Measurements from ENCODE around the gene RHBDF1. TPM values are rescaled to one million over a fixed set of nuclear protein-coding genes. Genes with fewer than 3 reads are reported as not detected.
A peak's percentile ranks its signal among the peaks of the same experiment; 100 is the strongest.

Gene RHBDF1
- total and polyA plus RNA-seq, 9 of the 15 experiments (the other 6 are each of a cell fraction or from before 2014, with no cell fraction given): 1.0 to 8.2 (median 4.2) TPM

- H3K27ac ChIP-seq (ENCODE audit: extremely low read depth, low read depth, low read length): no peak overlapping the region
- in situ Hi-C loops (cut with MboI): no loop called here
- H3K4me2 ChIP-seq (ENCODE audit: insufficient read depth, low read length): peak overlapping the region; percentile 76
- BruUV-seq (replicated peaks): TSS peak; percentile 45
- peaks cover 13% of the 10 kb centered on the region for H4K20me1 ChIP-seq (replicated peaks; ENCODE audit: control insufficient read depth, insufficient read depth, low read length)
- H2AFZ ChIP-seq (ENCODE audit: low read depth, low read length): peak overlapping the region; percentile 47; the same call in 1 of the 2 replicates
- no peaks in the 10 kb centered on the region for H3K36me3 ChIP-seq (ENCODE audit: control insufficient read depth, insufficient read depth, low read length)
- ChIA-PET POLR2A (interaction anchor here (0.6 to 4.4 kb wide), 5 partner anchors 11 to 671 kb away, joined by 3 to 18 read pairs (median 5); partner anchors contain the start of genes POLR3K and SNRNP25), CTCF (ENCODE audit: low intra/inter-chr PET ratio) (interaction anchor here (0.6 kb wide), 1 partner anchor 230 kb away, joined by 3 read pairs; no protein-coding TSS in a partner anchor)
- H3K4me1 ChIP-seq (replicated peaks in 1 of 2; ENCODE audit: control insufficient read depth in 2 of 2, insufficient read depth in 2 of 2, low read length in 2 of 2): peaks cover 24 to 71% of the 10 kb centered on the region in 2 experiments
- H3K9ac ChIP-seq (ENCODE audit: insufficient read depth in 1 of 2, low read depth in 2 of 2, low read length in 2 of 2): peak overlapping the region; percentile 43 to 91; a peak in 3 of 4 replicates
- peaks cover 5% of the 10 kb centered on the region for H3K9me1 ChIP-seq (ENCODE audit: control insufficient read depth, insufficient read depth, low read length)
- FAIRE-seq (peak; percentile 15), DNase-seq (ENCODE audit: extremely low read depth in 1 of 4, low spot score in 3 of 4) (peak; percentile 41 to 66 (median 58)), ATAC-seq (peak; percentile 21)
- peak overlapping the region; percentile 52 for H3K4me3 ChIP-seq
- peaks cover under 1% of the 10 kb centered on the region; the same call in 1 of the 3 replicates for H3K79me2 ChIP-seq (ENCODE audit: control insufficient read depth, insufficient read depth, low read length)
- H3K27me3 ChIP-seq (ENCODE audit: control insufficient read depth in 2 of 2, insufficient read depth in 2 of 2, low read length in 2 of 2): no peaks in the 10 kb centered on the region
- H3K9me3 ChIP-seq (replicated peaks; ENCODE audit: control insufficient read depth, insufficient read depth, low read depth, low read length): no peaks in the 10 kb centered on the region; the same call in 1 of the 2 replicates
- intact Hi-C loops (cut with micrococcal nuclease): no loop called here
- 14% methylated on average over 36 of the region's 57 CpGs for WGBS (ENCODE audit: insufficient coverage, low coverage, missing lambda C conversion rate)
- TF ChIP-seq ETS1 (conservative IDR thresholded peaks at IDR 0.05; ENCODE audit: control insufficient read depth, low read depth, low read length) (no peak), TAL1 (IDR thresholded peaks at IDR 0.05) (no peak), FOS (IDR thresholded peaks at IDR 0.05; ENCODE audit: extremely low read depth, insufficient read length) (no peak), XRCC5 (IDR thresholded peaks at IDR 0.05; ENCODE audit: low read depth, low read length) (no peak), ZNF347 (CRISPR knock-in tag; IDR thresholded peaks at IDR 0.05; ENCODE audit: low read depth) (no peak), MCM7 (IDR thresholded peaks at IDR 0.05) (no peak), ZNF764 (CRISPR knock-in tag; IDR thresholded peaks at IDR 0.05; ENCODE audit: low read depth) (no peak), VEZF1 (CRISPR knock-in tag; IDR thresholded peaks at IDR 0.05) (peak; percentile 67), MAZ (CRISPR knock-in tag; conservative IDR thresholded peaks at IDR 0.05 in 1 of 2, IDR thresholded peaks at IDR 0.05 in 1 of 2) (peak in 1 of 2 experiments; percentile 19; a peak in 1 of 4 replicates), ARID4B (CRISPR knock-in tag; IDR thresholded peaks at IDR 0.05) (0 out of 2 replicates have a peak, but pooled peaks have one; percentile 50), HDAC8 (tag; IDR thresholded peaks at IDR 0.05) (no peak)
Observed at GRCh38 chr16:71540-72401, 660 bp downstream of the RHBDF1 start.
